Mammary epithelial cell (primary cell): Measurements from ENCODE around the gene ABI3.

ENCODE experiments used
- CTCF ChIP-seq, 2 donors: IDR thresholded peaks in 1 of 2; conservative IDR thresholded peaks in 1 of 2; 2 replicates each; pipeline ENCODE4 v1.5.1; 2011 to 2012; ENCODE audit warnings: inconsistent platforms in 2 of 2, low read length in 2 of 2, mild to moderate bottlenecking in 2 of 2, control low read depth in 1 of 2, low read depth in 1 of 2; ENCODE audit not compliant: insufficient read depth in 1 of 2; ENCODE audit errors: extremely low read depth in 1 of 2
- EZH2 ChIP-seq: IDR thresholded peaks from 2 replicates; pipeline ENCODE4 v1.6.1; 2012; ENCODE audit warnings: low read length, inconsistent platforms, borderline replicate concordance

DNA sequence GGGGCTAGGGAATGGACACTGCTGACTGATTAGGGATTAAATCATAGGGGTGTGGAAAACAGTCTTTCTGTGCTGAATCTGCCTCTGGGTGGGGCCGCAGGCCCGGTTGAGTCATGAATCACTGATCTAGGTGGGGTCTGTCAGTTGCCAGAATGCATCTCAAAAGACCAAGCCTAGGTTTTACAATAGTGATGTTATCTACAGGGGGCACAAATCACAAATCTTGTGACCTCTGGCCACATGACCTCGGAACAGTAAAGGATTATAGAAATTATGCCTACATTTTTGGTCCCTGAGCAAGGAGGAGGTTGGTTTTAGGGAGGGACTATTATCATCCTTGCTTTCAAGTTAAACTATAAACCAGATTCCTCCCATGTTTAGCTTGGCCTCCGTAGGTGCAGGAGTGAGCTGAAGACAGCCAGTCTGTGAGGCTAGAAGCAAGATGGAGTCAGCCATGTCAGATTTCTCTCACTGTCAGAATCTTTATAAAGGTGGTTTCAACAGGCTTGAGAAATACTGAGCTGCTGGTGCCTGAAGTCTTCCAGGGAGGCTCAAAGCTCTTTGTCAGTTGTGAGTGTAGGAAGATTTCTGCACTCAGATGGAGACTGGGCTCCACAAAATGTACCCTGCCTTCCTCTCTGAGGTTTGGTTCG lies 13.0 kb upstream of the ABI3 start:
- TF ChIP-seq CTCF (conservative IDR thresholded peaks at IDR 0.05 in 1 of 2, IDR thresholded peaks at IDR 0.05 in 1 of 2; ENCODE audit: extremely low read depth in 1 of 2, insufficient read depth in 1 of 2, low read depth in 1 of 2, low read length in 2 of 2) (no peak), EZH2 (no peak)
